K562 (cell line): Measurements from ENCODE around the gene PCOLCE2. TPM values are rescaled to one million over a fixed set of nuclear protein-coding genes. Genes with fewer than 3 reads are reported as not detected.

ENCODE experiments used
- CBFA2T3 ChIP-seq: fragments of 450-650 bp; IDR thresholded peaks from 2 replicates; pipeline ENCODE4 v1.6.1; 2017
- CREM ChIP-seq: IDR thresholded peaks from 2 replicates; pipeline ENCODE4 v1.6.1; 2014; ENCODE audit warnings: antibody characterized with exemption, low read depth
- CTBP1 ChIP-seq: fragments of 450-650 bp; IDR thresholded peaks from 2 replicates; pipeline ENCODE4 v1.6.1; 2016; ENCODE audit warnings: borderline replicate concordance
- DPF2 ChIP-seq: fragments of 450-650 bp; IDR thresholded peaks from 2 replicates; pipeline ENCODE4 v1.6.1; 2016
- FOXA3 ChIP-seq, 2 experiments: fragments of 450-650 bp in 1 of 2; sonication (generic) in 1 of 2; formaldehyde crosslinking; IDR thresholded peaks in 1 of 2; conservative IDR thresholded peaks in 1 of 2; 2 replicates each; pipeline versions ENCODE4 v1.4.0 to v1.8.0; 2020 to 2022; ENCODE audit warnings: mild to moderate bottlenecking in 2 of 2, missing genetic modification reagents in 1 of 2
- HDAC8 ChIP-seq: fragments of 450-650 bp; IDR thresholded peaks from 2 replicates; pipeline ENCODE4 v1.6.1; 2016; ENCODE audit warnings: mild to moderate bottlenecking, missing genetic modification characterization, moderate library complexity, missing compliant biosample characterization
- HEY1 ChIP-seq: fragments of 250-450 bp; sonication (Bioruptor Pico); IDR thresholded peaks from 2 replicates; pipeline ENCODE4 v1.5.0; 2020; ENCODE audit warnings: mild to moderate bottlenecking, moderate library complexity, borderline replicate concordance
- JUND ChIP-seq, 2 experiments: IDR thresholded peaks; 2 replicates in 1 of 2; 3 replicates in 1 of 2; pipeline ENCODE4 v1.6.1; 2011; ENCODE audit warnings: borderline replicate concordance in 2 of 2, low read depth in 2 of 2, low read length in 2 of 2, improper control_type of control experiment in 1 of 2, missing biosample characterization in 1 of 2, missing genetic modification characterization in 1 of 2, missing genetic modification reagents in 1 of 2
- MAX ChIP-seq: sonication (generic); formaldehyde crosslinking; IDR thresholded peaks from 2 replicates; pipeline ENCODE4 v1.9.0; 2022; ENCODE audit warnings: mild to moderate bottlenecking, missing genetic modification reagents
- MEF2D ChIP-seq: conservative IDR thresholded peaks from 2 replicates; pipeline ENCODE4 v1.6.1; 2016; ENCODE audit warnings: low read depth, missing genetic modification characterization, missing compliant biosample characterization
- MEIS2 ChIP-seq: fragments of 450-650 bp; IDR thresholded peaks from 2 replicates; pipeline ENCODE4 v1.6.1; 2014; ENCODE audit warnings: mild to moderate bottlenecking; ENCODE audit not compliant: partially characterized antibody
- MXI1 ChIP-seq: IDR thresholded peaks from 2 replicates; pipeline ENCODE4 v1.6.1; 2011; ENCODE audit warnings: low read depth, mild to moderate bottlenecking, improper control_type of control experiment, low read length
- MYC ChIP-seq, 2 experiments: fragments of 250-450 bp in 1 of 2; sonication (Bioruptor Pico) in 1 of 2; IDR thresholded peaks; 2 replicates each; pipeline versions ENCODE4 v1.5.1 to v1.6.1; 2012 to 2021; ENCODE audit warnings: low read depth in 2 of 2, borderline replicate concordance in 1 of 2, improper control_type of control experiment in 1 of 2, low read length in 1 of 2, mild to moderate bottlenecking in 1 of 2, moderate library complexity in 1 of 2
- NR3C1 ChIP-seq: sonication (generic); formaldehyde crosslinking; IDR thresholded peaks from 2 replicates; pipeline ENCODE4 v1.8.1; 2022; ENCODE audit warnings: missing genetic modification reagents
- OTX1 ChIP-seq: fragments of 450-650 bp; formaldehyde crosslinking; IDR thresholded peaks from 2 replicates; pipeline ENCODE4 v1.4.0; 2022; ENCODE audit warnings: mild to moderate bottlenecking
- PHB ChIP-seq: fragments of 250-450 bp; sonication (Bioruptor Pico); IDR thresholded peaks from 2 replicates; pipeline ENCODE4 v1.5.0; 2021
- PHF8 ChIP-seq: fragments of 200-600 bp; sonication (generic); IDR thresholded peaks from 2 replicates; pipeline ENCODE4 v1.6.1; 2012; ENCODE audit warnings: mixed run types, mild to moderate bottlenecking, inconsistent platforms, low read length, moderate library complexity, borderline replicate concordance
- PKNOX1 ChIP-seq: fragments of 450-650 bp; IDR thresholded peaks from 2 replicates; pipeline ENCODE4 v1.6.1; 2016
- PML ChIP-seq: IDR thresholded peaks from 2 replicates; pipeline ENCODE4 v1.6.1; 2012; ENCODE audit warnings: low read length, inconsistent platforms
- SMAD2 ChIP-seq: fragments of 150-350 bp; IDR thresholded peaks from 2 replicates; pipeline ENCODE4 v1.6.1; 2014; ENCODE audit warnings: low read depth, mild to moderate bottlenecking, low read length
- SRSF7 ChIP-seq: fragments of 200-400 bp; formaldehyde crosslinking; optimal IDR thresholded peaks from 2 replicates; pipeline ENCODE3; 2017; ENCODE audit warnings: mild to moderate bottlenecking, low read depth, low read length
- TEAD1 ChIP-seq, 2 experiments: fragments of 450-650 bp in 1 of 2; sonication (generic) in 1 of 2; formaldehyde crosslinking; IDR thresholded peaks; 2 replicates each; pipeline versions ENCODE4 v1.4.0 to v1.8.0; 2020 to 2022; ENCODE audit warnings: mild to moderate bottlenecking in 2 of 2, missing genetic modification reagents in 1 of 2
- ZNF232 ChIP-seq: sonication (generic); formaldehyde crosslinking; IDR thresholded peaks from 2 replicates; pipeline ENCODE4 v1.8.0; 2022; ENCODE audit warnings: mild to moderate bottlenecking, missing genetic modification reagents
- polyA plus RNA-seq, 8 experiments: library from polyadenylated mRNA; depleted of rRNA in 4 of 8; stranded (reverse) in 5 of 8; unstranded in 3 of 8; fragments of >200 nt; fragmentation: Nextera tagmentation in 2 of 8; fragmentation: Illumina TruSeq in 1 of 8; extraction: Ambion mirVana in 2 of 8; extraction: Trizol in 1 of 8; gene quantifications; 2 replicates each; pipeline versions ENCODE4 v1.2.1 to v1.2.3, GENCODE V29; 2011 to 2014; ENCODE audit warnings: inconsistent platforms in 1 of 8, missing spikeins in 1 of 8
- total RNA-seq, 7 experiments: library from RNA; depleted of rRNA in 6 of 7; stranded (reverse); fragments of >200 nt in 6 of 7; fragmentation: Illumina TruSeq in 2 of 7; extraction: Trizol in 2 of 7; gene quantifications; 2 replicates each; pipeline versions ENCODE4 v1.2.1 to v1.2.3, GENCODE V29; 2011 to 2021; ENCODE audit warnings: low replicate concordance in 1 of 7
- TF ChIP-seq, protein P1 (sequence below), 2 experiments: IDR thresholded peaks in 1 of 2; conservative IDR thresholded peaks in 1 of 2; 2 replicates each; pipeline ENCODE4 v1.6.1; 2016; ENCODE audit warnings: low read depth in 2 of 2, mild to moderate bottlenecking in 1 of 2, missing compliant biosample characterization in 1 of 2, missing genetic modification characterization in 1 of 2, moderate library complexity in 1 of 2

Gene PCOLCE2
- total and polyA plus RNA-seq, 9 of the 15 experiments (the other 6 are each of a cell fraction or from before 2014, with no cell fraction given) = 0.18 to 1.2 (median 0.65) TPM

DNA sequence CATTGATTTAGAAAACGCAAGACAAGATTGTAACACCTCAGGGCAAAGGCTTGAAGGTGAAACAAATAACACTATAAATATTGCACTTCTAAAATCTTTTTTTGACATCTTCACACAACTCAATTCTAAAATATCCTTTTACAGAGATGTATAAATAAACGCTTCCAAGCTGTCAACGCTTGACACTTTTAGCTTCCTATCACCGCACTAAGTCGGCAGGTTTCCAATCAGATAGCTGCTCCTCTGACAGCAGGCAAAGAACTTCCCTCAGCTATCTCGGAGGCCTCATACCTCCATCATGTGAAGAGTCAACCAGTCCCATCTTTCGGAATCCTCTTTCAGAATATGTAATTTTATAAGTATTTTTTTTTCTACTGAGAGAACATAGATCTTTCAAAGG lies 71.0 kb downstream of the PCOLCE2 start (continued):
- no peak for TF ChIP-seq MAX
- peak; percentile 78 for TF ChIP-seq PKNOX1
- TF ChIP-seq OTX1 (CRISPR knock-in tag) = no peak
- TF ChIP-seq HEY1 (CRISPR knock-in tag) = no peak
- TF ChIP-seq CBFA2T3 = peak; percentile 25; the same call in 1 of the 2 replicates
- TF ChIP-seq NR3C1 (CRISPR knock-in tag) = no peak
- 0 out of 2 replicates have a peak, but pooled peaks have one; percentile 19 for TF ChIP-seq CREM
- peak; percentile 91 for TF ChIP-seq MEF2D (tag)
- TF ChIP-seq CTBP1 = peak; percentile 46; the same call in 1 of the 2 replicates
- no peak for TF ChIP-seq SRSF7
- TF ChIP-seq JUND (IDR thresholded peaks at IDR 0.05; ENCODE audit: borderline replicate concordance, low read depth, low read length) = peak; percentile 22; the same call in 1 of the 2 replicates
- TF ChIP-seq JUND (tag; IDR thresholded peaks at IDR 0.05; ENCODE audit: borderline replicate concordance, low read depth, low read length) = no peak; the same call in 2 of the 3 replicates
- no peak for TF ChIP-seq MYC (IDR thresholded peaks at IDR 0.05; ENCODE audit: low read depth, low read length)
- no peak for TF ChIP-seq MYC (CRISPR knock-in tag; IDR thresholded peaks at IDR 0.05; ENCODE audit: borderline replicate concordance, low read depth)
- TF ChIP-seq SMAD2 = no peak
- 0 out of 2 replicates have a peak, but pooled peaks have one; percentile 41 for TF ChIP-seq DPF2
- TF ChIP-seq PHF8 = no peak
- TF ChIP-seq PML = no peak
- TF ChIP-seq, protein P1, sequence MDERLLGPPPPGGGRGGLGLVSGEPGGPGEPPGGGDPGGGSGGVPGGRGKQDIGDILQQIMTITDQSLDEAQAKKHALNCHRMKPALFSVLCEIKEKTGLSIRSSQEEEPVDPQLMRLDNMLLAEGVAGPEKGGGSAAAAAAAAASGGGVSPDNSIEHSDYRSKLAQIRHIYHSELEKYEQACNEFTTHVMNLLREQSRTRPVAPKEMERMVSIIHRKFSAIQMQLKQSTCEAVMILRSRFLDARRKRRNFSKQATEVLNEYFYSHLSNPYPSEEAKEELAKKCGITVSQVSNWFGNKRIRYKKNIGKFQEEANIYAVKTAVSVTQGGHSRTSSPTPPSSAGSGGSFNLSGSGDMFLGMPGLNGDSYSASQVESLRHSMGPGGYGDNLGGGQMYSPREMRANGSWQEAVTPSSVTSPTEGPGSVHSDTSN (CRISPR knock-in tag; IDR thresholded peaks at IDR 0.05; ENCODE audit: low read depth) = no peak
- TF ChIP-seq, protein P1 (tag; conservative IDR thresholded peaks at IDR 0.05; ENCODE audit: low read depth) = peak; percentile 97
- TF ChIP-seq MEIS2 = peak; percentile 97
- 0 out of 4 replicates have a peak, but pooled peaks of 1 of the 2 experiments have one; percentile 65 for TF ChIP-seq TEAD1 (CRISPR knock-in tag; IDR thresholded peaks at IDR 0.05)
- no peak for TF ChIP-seq HDAC8 (tag)
- TF ChIP-seq FOXA3 (CRISPR knock-in tag; conservative IDR thresholded peaks at IDR 0.05 in 1 of 2, IDR thresholded peaks at IDR 0.05 in 1 of 2) = peak in 1 of 2 experiments; percentile 39; a peak in 1 of 4 replicates
- TF ChIP-seq ZNF232 = no peak
- no peak for TF ChIP-seq MXI1
- TF ChIP-seq PHB = no peak
